ENCODE measurements around the gene PAK1. TPM values are rescaled to one million over a fixed set of nuclear protein-coding genes. Genes with fewer than 3 reads are reported as not detected.
A peak's percentile ranks its signal among the peaks of the same experiment; 100 is the strongest.

The PAK1 gene
- 36.6 TPM for total RNA-seq
- 27.7 TPM for polyA plus RNA-seq
- long read RNA-seq, donor 1 = 0 reads
- long read RNA-seq, donor 2 = 0 reads
- long read RNA-seq, donor 3, partial matches to known transcripts = 12 of 13 reads
- long read RNA-seq, donor 3, other reads (novel, unspliced or antisense) = 0 of 13 reads
- long read RNA-seq, donor 4, partial matches to known transcripts = 0 of 3 reads
- long read RNA-seq, donor 4, other reads (novel, unspliced or antisense) = 0 of 3 reads
- long read RNA-seq, donor 5, partial matches to known transcripts = 33 of 35 reads
- long read RNA-seq, donor 5, other reads (novel, unspliced or antisense) = 0 of 35 reads
- long read RNA-seq, donor 6, partial matches to known transcripts = 0 of 3 reads
- long read RNA-seq, donor 6, other reads (novel, unspliced or antisense) = 0 of 3 reads
- long read RNA-seq, donor 7, partial matches to known transcripts = 7 of 8 reads
- long read RNA-seq, donor 7, other reads (novel, unspliced or antisense) = 0 of 8 reads
- long read RNA-seq, donor 8, partial matches to known transcripts = 0 of 1 reads
- long read RNA-seq, donor 8, other reads (novel, unspliced or antisense) = 0 of 1 reads
- long read RNA-seq, donor 9, partial matches to known transcripts = 0 of 3 reads
- long read RNA-seq, donor 9, other reads (novel, unspliced or antisense) = 0 of 3 reads
- long read RNA-seq, donor 10, partial matches to known transcripts = 0 of 3 reads
- long read RNA-seq, donor 10, other reads (novel, unspliced or antisense) = 0 of 3 reads

GRCh38 chr11:77473801-77474683 lies at the start of gene PAK1:
PAK1 (minus strand) TSS chr11:77474094; CDS start chr11:77392520, 81,574 bp downstream.
- Histone ChIP-seq H3K4me1 (ENCODE audit: control insufficient read depth in 2 of 2, insufficient read depth in 2 of 2, low read length in 2 of 2) (peaks cover 14 to 22% of the 10 kb centered on the region in 2 donors), H3K27ac (ENCODE audit: low read depth in 1 of 2, low read length in 1 of 2) (peak within 1 kb of the TSS; percentile 57 to 84), H3K27me3 (ENCODE audit: control insufficient read depth in 2 of 2, insufficient read depth in 1 of 2, low read length in 1 of 2) (peaks cover 0 to 16% of the 10 kb centered on the region in 2 donors), H3K9me3 (ENCODE audit: control insufficient read depth in 2 of 2, insufficient read depth in 1 of 2, low read length in 1 of 2) (no peaks in the 10 kb centered on the region), H3K4me3 (ENCODE audit: low read length in 2 of 2) (peak within 1 kb of the TSS; percentile 56 to 81), H3K36me3 (ENCODE audit: control insufficient read depth in 2 of 2, insufficient read depth in 2 of 2, low read length in 1 of 2) (no peaks in the 10 kb centered on the region)
- peak; percentile 51 to 85 (median 68) for DNase-seq (ENCODE audit: low read depth in 6 of 9, low spot score in 9 of 9)
- WGBS = 1% methylated on average over 70 of the region's 72 CpGs

- Histone ChIP-seq H3K4me3 (ENCODE audit: low read length in 2 of 2) (no peak overlapping the region), H3K4me1 (ENCODE audit: control insufficient read depth in 2 of 2, insufficient read depth in 2 of 2, low read length in 2 of 2) (no peaks in the 10 kb centered on the region), H3K9me3 (ENCODE audit: control insufficient read depth in 2 of 2, insufficient read depth in 1 of 2, low read length in 1 of 2) (no peaks in the 10 kb centered on the region), H3K27me3 (ENCODE audit: control insufficient read depth in 2 of 2, insufficient read depth in 1 of 2, low read length in 1 of 2) (no peaks in the 10 kb centered on the region), H3K27ac (ENCODE audit: low read depth in 1 of 2, low read length in 1 of 2) (no peak overlapping the region), H3K36me3 (ENCODE audit: control insufficient read depth in 2 of 2, insufficient read depth in 2 of 2, low read length in 1 of 2) (no peaks in the 10 kb centered on the region)
- no peak for DNase-seq (ENCODE audit: low read depth in 6 of 9, low spot score in 9 of 9)
Measured at GRCh38 chr11:77522215-77522614, 48.3 kb upstream of the PAK1 start.

- Histone ChIP-seq H3K27ac (ENCODE audit: low read depth in 1 of 2, low read length in 1 of 2) (no peak overlapping the region), H3K9me3 (ENCODE audit: control insufficient read depth in 2 of 2, insufficient read depth in 1 of 2, low read length in 1 of 2) (no peaks in the 10 kb centered on the region), H3K27me3 (ENCODE audit: control insufficient read depth in 2 of 2, insufficient read depth in 1 of 2, low read length in 1 of 2) (no peaks in the 10 kb centered on the region), H3K36me3 (ENCODE audit: control insufficient read depth in 2 of 2, insufficient read depth in 2 of 2, low read length in 1 of 2) (no peaks in the 10 kb centered on the region), H3K4me3 (ENCODE audit: low read length in 2 of 2) (no peak overlapping the region), H3K4me1 (ENCODE audit: control insufficient read depth in 2 of 2, insufficient read depth in 2 of 2, low read length in 2 of 2) (no peaks in the 10 kb centered on the region)
- no peak for DNase-seq (ENCODE audit: low read depth in 6 of 9, low spot score in 9 of 9)
- WGBS = 95% methylated on average over 3 of the region's 3 CpGs
Measured at GRCh38 chr11:77519847-77520246, 46.0 kb upstream of the PAK1 start.

- WGBS = 95% methylated on average over 2 of the region's 2 CpGs
- Histone ChIP-seq H3K36me3 (ENCODE audit: control insufficient read depth in 2 of 2, insufficient read depth in 2 of 2, low read length in 1 of 2) (no peaks in the 10 kb centered on the region), H3K27ac (ENCODE audit: low read depth in 1 of 2, low read length in 1 of 2) (no peak overlapping the region), H3K4me3 (ENCODE audit: low read length in 2 of 2) (no peak overlapping the region), H3K4me1 (ENCODE audit: control insufficient read depth in 2 of 2, insufficient read depth in 2 of 2, low read length in 2 of 2) (no peaks in the 10 kb centered on the region), H3K27me3 (ENCODE audit: control insufficient read depth in 2 of 2, insufficient read depth in 1 of 2, low read length in 1 of 2) (no peaks in the 10 kb centered on the region), H3K9me3 (ENCODE audit: control insufficient read depth in 2 of 2, insufficient read depth in 1 of 2, low read length in 1 of 2) (no peaks in the 10 kb centered on the region)
- no peak for DNase-seq (ENCODE audit: low read depth in 6 of 9, low spot score in 9 of 9)
Measured at GRCh38 chr11:77518471-77518870, 44.6 kb upstream of the PAK1 start.

- WGBS = 95% methylated on average over 3 of the region's 3 CpGs
- no peaks in the 10 kb centered on the region for H3K36me3 ChIP-seq (ENCODE audit: control insufficient read depth in 2 of 2, insufficient read depth in 2 of 2, low read length in 1 of 2)
- H3K27ac ChIP-seq (ENCODE audit: low read depth in 1 of 2, low read length in 1 of 2) = no peak overlapping the region
- no peak overlapping the region for H3K4me3 ChIP-seq (ENCODE audit: low read length in 2 of 2)
- no peaks in the 10 kb centered on the region for H3K27me3 ChIP-seq (ENCODE audit: control insufficient read depth in 2 of 2, insufficient read depth in 1 of 2, low read length in 1 of 2)
- no peaks in the 10 kb centered on the region for H3K4me1 ChIP-seq (ENCODE audit: control insufficient read depth in 2 of 2, insufficient read depth in 2 of 2, low read length in 2 of 2)
- DNase-seq (ENCODE audit: low read depth in 6 of 9, low spot score in 9 of 9) = no peak
- no peaks in the 10 kb centered on the region for H3K9me3 ChIP-seq (ENCODE audit: control insufficient read depth in 2 of 2, insufficient read depth in 1 of 2, low read length in 1 of 2)
Measured at GRCh38 chr11:77517753-77518152, 43.9 kb upstream of the PAK1 start.

GRCh38 chr11:77517226-77517625 lies 43.3 kb upstream of the PAK1 start:
- Histone ChIP-seq H3K9me3 (ENCODE audit: control insufficient read depth in 2 of 2, insufficient read depth in 1 of 2, low read length in 1 of 2) (no peaks in the 10 kb centered on the region), H3K4me1 (ENCODE audit: control insufficient read depth in 2 of 2, insufficient read depth in 2 of 2, low read length in 2 of 2) (no peaks in the 10 kb centered on the region), H3K27me3 (ENCODE audit: control insufficient read depth in 2 of 2, insufficient read depth in 1 of 2, low read length in 1 of 2) (no peaks in the 10 kb centered on the region), H3K4me3 (ENCODE audit: low read length in 2 of 2) (no peak overlapping the region), H3K27ac (ENCODE audit: low read depth in 1 of 2, low read length in 1 of 2) (no peak overlapping the region), H3K36me3 (ENCODE audit: control insufficient read depth in 2 of 2, insufficient read depth in 2 of 2, low read length in 1 of 2) (no peaks in the 10 kb centered on the region)
- 98% methylated on average over 2 of the region's 2 CpGs for WGBS
- DNase-seq (ENCODE audit: low read depth in 6 of 9, low spot score in 9 of 9) = no peak

- Histone ChIP-seq H3K36me3 (ENCODE audit: control insufficient read depth in 2 of 2, insufficient read depth in 2 of 2, low read length in 1 of 2) (no peaks in the 10 kb centered on the region), H3K4me3 (ENCODE audit: low read length in 2 of 2) (no peak overlapping the region), H3K4me1 (ENCODE audit: control insufficient read depth in 2 of 2, insufficient read depth in 2 of 2, low read length in 2 of 2) (no peaks in the 10 kb centered on the region), H3K27me3 (ENCODE audit: control insufficient read depth in 2 of 2, insufficient read depth in 1 of 2, low read length in 1 of 2) (no peaks in the 10 kb centered on the region), H3K9me3 (ENCODE audit: control insufficient read depth in 2 of 2, insufficient read depth in 1 of 2, low read length in 1 of 2) (no peaks in the 10 kb centered on the region), H3K27ac (ENCODE audit: low read depth in 1 of 2, low read length in 1 of 2) (no peak overlapping the region)
- no peak for DNase-seq (ENCODE audit: low read depth in 6 of 9, low spot score in 9 of 9)
- WGBS = 94% methylated on average over 3 of the region's 3 CpGs
Measured at GRCh38 chr11:77515483-77515882, 41.6 kb upstream of the PAK1 start.

- DNase-seq (ENCODE audit: low read depth in 6 of 9, low spot score in 9 of 9) = no peak
- no peaks in the 10 kb centered on the region for H3K9me3 ChIP-seq (ENCODE audit: control insufficient read depth in 2 of 2, insufficient read depth in 1 of 2, low read length in 1 of 2)
- H3K4me3 ChIP-seq (ENCODE audit: low read length in 2 of 2) = no peak overlapping the region
- H3K36me3 ChIP-seq (ENCODE audit: control insufficient read depth in 2 of 2, insufficient read depth in 2 of 2, low read length in 1 of 2) = no peaks in the 10 kb centered on the region
- no peaks in the 10 kb centered on the region for H3K4me1 ChIP-seq (ENCODE audit: control insufficient read depth in 2 of 2, insufficient read depth in 2 of 2, low read length in 2 of 2)
- WGBS = 95% methylated on average over 3 of the region's 3 CpGs
- no peaks in the 10 kb centered on the region for H3K27me3 ChIP-seq (ENCODE audit: control insufficient read depth in 2 of 2, insufficient read depth in 1 of 2, low read length in 1 of 2)
- H3K27ac ChIP-seq (ENCODE audit: low read depth in 1 of 2, low read length in 1 of 2) = no peak overlapping the region
Measured at GRCh38 chr11:77515063-77515462, 41.2 kb upstream of the PAK1 start.

Data from thymus (tissue), 14 donors.